HL-60 (cell line): ENCODE data around the gene PAXIP1.

Experiments used
- POLR2AphosphoS5 ChIP-seq: IDR thresholded peaks from 2 replicates; pipeline ENCODE4 v1.6.1; 2012; ENCODE audit warnings: low read depth
- TF ChIP-seq, protein P1 (sequence below): IDR thresholded peaks from one replicate; pipeline ENCODE4 v1.5.1; 2011; ENCODE audit warnings: low read length, control low read depth, inconsistent platforms; ENCODE audit not compliant: insufficient read depth
- TF ChIP-seq, protein P2 (sequence below): IDR thresholded peaks from 2 replicates; pipeline ENCODE4 v1.6.1; 2012; ENCODE audit warnings: low read depth; ENCODE audit not compliant: insufficient replicate concordance

DNA sequence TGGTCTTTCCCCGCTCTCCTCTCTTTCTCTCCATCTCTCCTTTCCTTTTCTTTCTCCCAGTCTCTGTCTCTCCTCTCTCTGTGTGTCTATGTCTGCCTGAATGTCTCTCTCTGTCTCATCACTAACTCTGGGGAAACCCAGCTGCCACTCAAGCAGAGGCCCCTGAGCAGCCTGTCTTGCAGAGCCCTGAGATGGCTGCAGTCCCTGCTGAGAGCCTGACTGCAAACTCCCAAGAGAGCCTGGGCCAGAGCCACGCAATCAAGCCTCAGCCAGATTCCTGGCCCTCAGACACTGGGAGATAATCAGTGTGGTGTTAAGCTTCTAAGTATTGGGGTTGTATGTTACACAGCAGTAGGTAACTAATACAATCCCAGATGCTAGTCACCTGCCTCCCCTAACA lies 91.5 kb downstream of the PAXIP1 start:
- TF ChIP-seq POLR2AphosphoS5 = no peak
- TF ChIP-seq, protein P1, sequence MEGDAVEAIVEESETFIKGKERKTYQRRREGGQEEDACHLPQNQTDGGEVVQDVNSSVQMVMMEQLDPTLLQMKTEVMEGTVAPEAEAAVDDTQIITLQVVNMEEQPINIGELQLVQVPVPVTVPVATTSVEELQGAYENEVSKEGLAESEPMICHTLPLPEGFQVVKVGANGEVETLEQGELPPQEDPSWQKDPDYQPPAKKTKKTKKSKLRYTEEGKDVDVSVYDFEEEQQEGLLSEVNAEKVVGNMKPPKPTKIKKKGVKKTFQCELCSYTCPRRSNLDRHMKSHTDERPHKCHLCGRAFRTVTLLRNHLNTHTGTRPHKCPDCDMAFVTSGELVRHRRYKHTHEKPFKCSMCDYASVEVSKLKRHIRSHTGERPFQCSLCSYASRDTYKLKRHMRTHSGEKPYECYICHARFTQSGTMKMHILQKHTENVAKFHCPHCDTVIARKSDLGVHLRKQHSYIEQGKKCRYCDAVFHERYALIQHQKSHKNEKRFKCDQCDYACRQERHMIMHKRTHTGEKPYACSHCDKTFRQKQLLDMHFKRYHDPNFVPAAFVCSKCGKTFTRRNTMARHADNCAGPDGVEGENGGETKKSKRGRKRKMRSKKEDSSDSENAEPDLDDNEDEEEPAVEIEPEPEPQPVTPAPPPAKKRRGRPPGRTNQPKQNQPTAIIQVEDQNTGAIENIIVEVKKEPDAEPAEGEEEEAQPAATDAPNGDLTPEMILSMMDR = no peak
- TF ChIP-seq, protein P2, sequence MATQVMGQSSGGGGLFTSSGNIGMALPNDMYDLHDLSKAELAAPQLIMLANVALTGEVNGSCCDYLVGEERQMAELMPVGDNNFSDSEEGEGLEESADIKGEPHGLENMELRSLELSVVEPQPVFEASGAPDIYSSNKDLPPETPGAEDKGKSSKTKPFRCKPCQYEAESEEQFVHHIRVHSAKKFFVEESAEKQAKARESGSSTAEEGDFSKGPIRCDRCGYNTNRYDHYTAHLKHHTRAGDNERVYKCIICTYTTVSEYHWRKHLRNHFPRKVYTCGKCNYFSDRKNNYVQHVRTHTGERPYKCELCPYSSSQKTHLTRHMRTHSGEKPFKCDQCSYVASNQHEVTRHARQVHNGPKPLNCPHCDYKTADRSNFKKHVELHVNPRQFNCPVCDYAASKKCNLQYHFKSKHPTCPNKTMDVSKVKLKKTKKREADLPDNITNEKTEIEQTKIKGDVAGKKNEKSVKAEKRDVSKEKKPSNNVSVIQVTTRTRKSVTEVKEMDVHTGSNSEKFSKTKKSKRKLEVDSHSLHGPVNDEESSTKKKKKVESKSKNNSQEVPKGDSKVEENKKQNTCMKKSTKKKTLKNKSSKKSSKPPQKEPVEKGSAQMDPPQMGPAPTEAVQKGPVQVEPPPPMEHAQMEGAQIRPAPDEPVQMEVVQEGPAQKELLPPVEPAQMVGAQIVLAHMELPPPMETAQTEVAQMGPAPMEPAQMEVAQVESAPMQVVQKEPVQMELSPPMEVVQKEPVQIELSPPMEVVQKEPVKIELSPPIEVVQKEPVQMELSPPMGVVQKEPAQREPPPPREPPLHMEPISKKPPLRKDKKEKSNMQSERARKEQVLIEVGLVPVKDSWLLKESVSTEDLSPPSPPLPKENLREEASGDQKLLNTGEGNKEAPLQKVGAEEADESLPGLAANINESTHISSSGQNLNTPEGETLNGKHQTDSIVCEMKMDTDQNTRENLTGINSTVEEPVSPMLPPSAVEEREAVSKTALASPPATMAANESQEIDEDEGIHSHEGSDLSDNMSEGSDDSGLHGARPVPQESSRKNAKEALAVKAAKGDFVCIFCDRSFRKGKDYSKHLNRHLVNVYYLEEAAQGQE = no peak
